DMS 273 (cell line): Measurements from ENCODE around the gene KRAS.

ENCODE experiments used
- DNase-seq: peaks from one replicate; lab custom pipeline; 2025; ENCODE audit not compliant: unreplicated experiment; lab: John Stamatoyannopoulos, UW

KRAS gene

DNA sequence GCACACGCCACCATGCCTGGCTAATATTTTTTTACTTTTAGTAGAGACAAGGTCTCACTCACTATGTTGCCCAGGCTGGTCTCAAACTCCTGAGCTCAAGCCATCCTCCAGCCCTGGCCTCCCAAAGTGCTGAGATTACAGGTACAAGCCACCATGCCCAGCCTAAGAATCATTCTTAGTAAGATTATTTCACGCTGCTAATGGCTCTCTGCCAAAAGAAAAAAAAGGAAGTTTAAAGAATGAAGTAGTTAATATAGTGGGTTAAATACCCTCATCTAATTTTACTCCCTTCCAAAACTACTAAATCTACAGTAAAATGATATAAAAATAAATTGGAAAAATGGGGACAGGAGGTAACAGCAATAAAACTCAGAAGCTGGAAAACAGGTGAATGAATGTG is 53.1 kb downstream of the KRAS start:
- DNase-seq = no peak

DNA sequence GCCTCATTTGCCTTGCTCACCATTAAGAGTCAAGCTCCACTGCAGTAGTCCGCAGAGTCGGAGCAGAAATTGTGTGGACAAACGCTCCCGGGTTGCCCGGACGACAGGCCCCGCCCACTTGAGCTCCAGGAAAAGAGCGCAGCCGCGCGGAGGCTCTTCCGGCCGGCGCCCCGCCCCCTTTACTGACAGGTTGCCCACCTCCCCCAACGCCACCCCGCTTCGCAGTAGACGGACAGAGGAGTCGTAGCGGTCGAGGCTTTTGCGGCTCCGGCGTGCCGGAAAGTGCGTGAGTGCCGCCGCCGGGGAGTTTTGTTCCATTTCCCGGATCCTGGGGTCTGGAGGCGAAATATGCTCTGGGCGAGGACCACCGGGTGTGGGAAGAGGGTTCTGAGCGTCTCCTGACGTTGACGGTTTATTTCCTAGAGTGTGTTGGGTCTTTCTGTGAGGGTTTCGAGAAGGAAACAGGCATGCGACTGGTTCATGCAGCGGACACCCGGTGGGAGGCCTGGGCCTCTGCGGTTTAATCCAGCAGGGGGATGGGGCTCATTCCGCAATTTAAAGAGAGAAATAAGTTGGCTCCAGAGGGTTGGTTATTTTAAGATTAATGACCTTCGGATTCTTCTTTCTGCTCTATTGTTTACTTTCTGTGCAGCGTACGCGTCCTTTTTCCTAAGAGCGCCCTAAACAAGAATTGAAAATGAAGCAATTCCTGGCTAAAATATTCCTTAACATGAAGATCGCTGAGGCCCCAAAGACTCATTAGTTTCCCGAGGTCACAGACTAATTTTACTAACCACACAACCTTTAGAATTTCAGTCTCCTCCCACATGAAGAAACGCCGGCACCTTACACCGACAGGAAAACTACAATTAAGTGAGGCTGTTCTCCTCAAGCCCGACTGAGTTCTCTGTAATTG is 55.4 kb downstream of the KRAS start, which contains the start of the genes DNAI7 and ETFRF1:
Gene DNAI7 (minus strand): TSS at position 105 of the 916 bp plus-strand sequence. CDS start 82 bp downstream, at position 23.
Gene ETFRF1 (plus strand): TSS at position 182 of the 916 bp plus-strand sequence. CDS start 8,720 bp downstream, outside the sequence.
- peak; percentile 97 for DNase-seq

DNA sequence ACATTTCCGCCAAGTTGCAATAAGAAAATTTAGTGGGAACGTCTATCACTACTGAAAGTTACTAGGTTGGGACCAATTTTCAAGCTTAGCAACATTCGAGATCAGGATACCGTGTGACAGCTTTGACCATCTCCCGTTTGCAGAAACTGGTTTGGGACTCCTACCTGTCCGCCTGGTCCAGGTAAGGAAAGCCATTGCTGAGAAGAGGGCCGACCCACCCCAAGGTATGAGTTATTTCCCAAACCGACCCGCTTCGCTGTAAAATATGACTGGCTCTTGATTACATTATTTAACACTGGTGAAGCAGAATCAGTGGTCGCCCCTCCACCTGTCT is 56.0 kb downstream of the KRAS start:
- DNase-seq = no peak

DNA sequence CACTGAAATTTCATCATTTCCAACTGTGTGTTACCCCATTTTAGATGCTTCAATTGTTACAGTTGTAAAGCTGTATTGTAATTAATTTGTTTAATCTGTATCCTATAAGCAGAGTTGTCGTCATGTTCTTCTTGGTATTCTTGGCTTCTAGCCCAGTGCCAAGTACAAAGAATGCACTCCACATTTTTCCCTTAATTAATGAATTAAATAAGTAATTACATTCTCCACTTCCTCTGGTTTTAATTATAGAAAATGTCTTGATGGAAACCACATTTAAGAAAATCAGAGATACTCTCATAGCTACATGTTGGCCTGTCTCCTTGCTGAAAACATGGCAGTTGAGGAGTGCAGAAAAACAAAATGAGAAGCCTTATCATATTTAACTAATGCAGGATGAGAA is 56.5 kb downstream of the KRAS start:
- DNase-seq = no peak

DNA sequence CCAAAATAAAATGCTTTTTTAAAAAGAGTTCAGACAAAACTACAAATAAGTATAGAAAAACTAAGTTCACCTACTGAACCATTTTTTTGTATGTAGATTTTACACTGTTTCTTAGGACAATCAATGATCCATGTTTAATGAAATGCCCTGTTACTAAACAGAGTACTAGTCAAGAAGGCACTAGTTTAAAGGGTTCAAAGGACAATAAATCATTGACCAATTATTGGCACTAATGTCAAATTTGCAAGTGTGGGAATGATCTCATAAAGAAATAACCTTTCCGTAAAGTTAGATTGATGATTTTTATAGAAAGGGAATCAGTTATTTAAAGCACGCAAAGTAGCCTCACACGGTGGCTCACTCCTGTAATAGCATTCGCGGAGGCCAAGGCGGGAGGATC is 59.9 kb downstream of the KRAS start:
- no peak for DNase-seq

DNA sequence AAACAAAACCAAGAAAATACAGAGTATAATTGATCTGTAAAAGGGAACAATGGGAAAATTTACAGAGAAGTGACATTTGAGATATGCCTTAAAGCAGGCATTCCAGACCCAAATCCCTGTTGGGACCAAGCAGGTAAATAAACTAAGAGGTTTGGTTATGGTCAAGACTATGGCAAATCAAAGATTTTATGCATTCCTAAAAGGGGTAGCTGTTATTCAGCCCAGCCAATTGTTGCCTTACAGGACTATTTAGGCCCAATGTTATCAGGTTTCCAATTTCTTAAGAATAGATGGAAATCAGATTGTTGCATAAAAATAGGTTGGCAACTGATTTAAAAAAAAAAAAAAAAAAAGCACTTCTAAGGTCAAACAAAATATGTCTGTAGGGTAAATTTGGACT is 61.1 kb downstream of the KRAS start:
- no peak for DNase-seq

DNA sequence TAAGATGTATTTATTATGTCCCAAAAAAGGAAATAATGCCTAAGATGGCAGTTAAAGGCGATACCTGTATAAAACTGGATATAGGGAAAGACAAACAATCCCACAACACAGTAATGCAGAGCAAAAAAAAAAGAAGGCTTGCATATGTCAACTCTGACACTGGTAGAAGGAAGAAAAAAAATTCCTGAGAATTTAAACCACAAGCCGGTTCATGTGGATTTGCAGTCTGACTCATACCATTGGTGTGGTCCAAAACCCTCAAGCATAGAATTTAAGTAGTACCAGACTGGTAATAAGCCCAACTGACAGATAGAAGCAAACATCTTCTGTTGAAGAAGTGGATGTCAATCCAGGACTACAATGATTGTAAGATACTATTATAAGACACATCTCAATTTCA is 62.9 kb downstream of the KRAS start:
- DNase-seq = no peak

DNA sequence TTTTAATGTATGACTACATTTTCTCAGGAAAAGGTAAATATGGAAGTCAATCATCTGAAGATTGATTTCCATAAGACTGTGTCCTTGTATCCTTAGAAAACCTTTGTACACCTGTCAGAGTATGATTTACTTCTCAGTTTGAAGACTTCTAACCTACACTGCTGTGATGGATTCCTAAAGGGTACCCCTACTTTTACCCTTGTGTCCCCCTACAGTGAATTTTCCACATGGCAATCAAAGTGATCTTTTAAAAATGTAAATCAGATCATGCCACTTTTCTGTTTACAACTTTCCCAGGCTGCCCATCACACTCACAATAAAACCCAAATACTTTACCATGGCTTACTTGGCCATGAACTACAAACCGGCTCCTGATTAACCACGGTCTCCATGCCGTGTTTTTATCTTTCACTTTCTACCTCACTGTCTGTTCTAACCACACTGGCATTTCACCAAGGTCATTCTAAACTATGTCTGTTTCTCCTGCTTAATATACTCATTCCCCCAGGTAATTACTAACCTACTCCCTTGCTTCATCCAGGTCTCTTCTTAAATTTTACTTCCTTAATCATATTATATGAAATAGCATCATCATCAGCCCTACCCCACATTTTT is 63.8 kb downstream of the KRAS start:
- no peak for DNase-seq

DNA sequence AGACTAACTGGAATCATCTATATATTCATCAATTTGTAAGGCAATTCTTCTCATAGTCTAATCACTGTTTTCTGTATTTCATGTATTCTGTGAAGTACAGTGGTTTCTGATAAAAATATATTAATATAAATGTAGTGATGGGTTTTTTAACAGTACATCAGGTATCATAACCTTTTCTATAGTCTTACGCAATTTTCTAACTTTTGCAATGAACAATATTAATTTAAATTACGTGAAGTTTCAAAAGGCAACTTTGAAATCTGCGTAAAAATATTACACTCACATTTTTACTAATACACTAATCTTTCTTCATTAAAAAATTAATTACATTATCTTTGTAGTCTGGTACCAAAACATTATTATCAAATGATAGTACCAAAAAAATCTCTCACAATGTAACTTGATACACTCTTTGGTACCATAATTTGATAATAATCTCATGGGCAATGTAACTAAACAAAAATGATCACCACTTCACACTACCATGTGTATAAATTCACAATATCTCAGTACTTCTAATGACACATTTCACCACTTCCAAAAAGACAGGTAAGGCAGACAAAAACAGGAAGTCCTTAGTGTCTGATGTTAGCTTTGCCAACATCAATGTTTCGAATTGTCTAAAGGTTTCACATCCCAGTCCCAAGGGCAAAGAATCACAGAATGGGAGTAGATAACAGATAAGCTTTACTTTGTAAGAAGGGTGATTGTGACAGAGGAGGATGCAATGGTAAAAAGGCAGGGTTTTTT is 64.5 kb downstream of the KRAS start:
- DNase-seq = no peak

DNA sequence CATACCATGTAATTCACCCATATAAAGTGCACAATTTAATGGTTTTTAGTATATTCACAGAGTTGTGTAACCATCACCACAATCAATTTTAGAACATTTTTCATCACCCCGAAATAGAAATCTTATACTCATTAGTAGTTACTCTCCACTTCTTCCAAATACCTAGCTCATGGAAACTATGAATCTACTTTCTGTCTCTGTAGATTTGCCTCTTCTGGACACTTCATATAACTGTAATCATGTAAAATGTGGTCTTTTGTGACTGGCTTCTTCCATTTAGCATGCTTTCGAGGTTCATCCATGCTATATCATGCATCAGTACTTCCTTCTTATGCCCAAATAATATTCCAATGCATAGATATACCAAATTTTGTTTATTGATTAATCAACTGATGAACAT is 66.6 kb downstream of the KRAS start:
- DNase-seq = no peak

DNA sequence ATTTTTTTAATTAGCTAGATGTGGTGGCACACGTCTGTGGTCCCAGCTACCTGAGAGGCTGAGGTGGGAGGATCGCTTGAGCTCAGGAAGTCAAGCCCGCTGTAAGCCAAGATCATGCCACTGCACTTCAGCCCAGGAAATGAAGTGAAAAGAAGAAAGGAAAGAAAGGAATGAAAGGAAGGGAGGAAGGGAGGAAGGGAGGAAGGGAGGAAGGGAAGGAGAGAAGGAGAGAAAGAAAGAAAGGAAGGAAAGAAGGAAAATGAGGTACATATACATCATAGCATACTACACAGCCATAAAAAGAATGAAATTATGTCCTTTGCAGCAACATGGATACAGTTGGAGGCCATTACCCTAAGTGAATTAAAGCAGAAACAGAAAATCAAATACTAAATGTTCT is 68.0 kb downstream of the KRAS start:
- DNase-seq = no peak

DNA sequence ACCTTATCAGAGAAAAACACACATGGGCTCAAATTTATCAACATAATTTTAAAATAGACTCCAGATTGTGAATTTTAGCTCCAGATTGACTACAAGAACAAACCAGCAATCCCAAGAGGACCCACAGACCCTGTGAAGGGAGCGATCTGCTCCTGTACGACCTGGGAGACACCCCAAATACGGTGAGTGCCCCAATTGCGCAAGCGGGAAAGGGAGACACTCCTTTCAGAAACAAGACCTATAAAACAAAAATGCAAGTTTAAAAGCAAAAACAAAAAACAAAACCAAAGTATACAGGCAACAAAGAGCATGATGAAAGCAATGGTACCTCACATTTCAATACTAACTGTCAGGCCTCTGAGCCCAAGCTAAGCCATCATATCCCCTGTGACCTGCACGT is 87.9 kb downstream of the KRAS start:
- no peak for DNase-seq

DNA sequence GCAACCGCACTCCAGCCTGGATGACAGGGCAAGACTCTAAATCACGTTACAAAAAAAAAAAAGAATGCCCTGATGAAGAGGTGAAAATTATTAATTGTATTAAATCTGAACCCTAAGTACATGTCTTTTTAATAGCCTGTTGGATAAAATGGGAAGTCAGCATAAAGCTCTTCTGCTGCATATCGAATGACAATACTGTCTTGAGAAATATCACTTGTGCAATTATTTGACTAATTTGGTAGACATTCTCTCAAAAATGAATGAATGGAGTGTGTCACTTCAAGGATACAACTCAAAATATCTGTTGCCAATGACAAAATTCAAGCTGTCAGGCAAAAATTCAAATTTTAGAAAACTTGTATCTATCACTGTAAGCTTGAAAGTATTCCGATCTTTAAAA is 94.7 kb downstream of the KRAS start:
- DNase-seq = no peak

DNA sequence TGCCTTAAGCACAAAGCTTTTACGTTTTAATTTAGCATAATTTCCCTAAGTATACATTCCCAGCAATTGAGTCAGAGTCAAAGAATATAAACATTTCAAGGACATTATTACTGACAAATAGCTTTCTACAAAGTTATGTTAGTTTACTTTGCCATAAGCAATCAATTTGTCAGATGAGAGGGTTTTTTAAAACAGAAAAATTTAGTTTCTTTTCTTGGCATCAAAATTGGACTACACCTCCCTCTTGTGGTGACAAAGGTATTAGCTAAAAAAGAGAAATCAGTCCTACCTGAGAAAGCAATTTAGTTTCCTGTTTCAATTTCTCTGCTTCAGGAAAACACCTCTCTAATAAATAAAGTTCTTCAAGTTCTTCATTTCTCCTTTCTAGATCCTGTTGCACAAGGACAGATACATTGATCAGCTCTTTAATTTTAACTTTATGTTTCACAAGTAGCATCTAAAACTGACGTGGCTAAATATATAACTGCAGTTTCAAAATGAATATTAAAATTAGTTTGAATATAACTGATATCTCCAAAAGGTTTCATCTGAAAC is 95.6 kb downstream of the KRAS start:
- peak; percentile 39 for DNase-seq
